Measurements from ENCODE around the gene PRRC2A. TPM values are rescaled to one million over a fixed set of nuclear protein-coding genes. Genes with fewer than 3 reads are reported as not detected.

The PRRC2A gene
- total RNA-seq, 1 donor from 2014 or later: 235 TPM

GRCh38 chr6:31631681-31632278 is 11.3 kb downstream of the PRRC2A start:
- H3K27me3 Mint-ChIP-seq: no peaks in the 10 kb centered on the region
- no peaks in the 10 kb centered on the region for H3K9me3 Mint-ChIP-seq
- no peak for DNase-seq (ENCODE audit: extremely low spot score, unreplicated experiment)
- H3K27ac Mint-ChIP-seq: no peak overlapping the region
- no peak for TF ChIP-seq CTCF (conservative IDR thresholded peaks at IDR 0.05)
- H3K4me1 Mint-ChIP-seq (ENCODE audit: unreplicated experiment): peaks cover 5% of the 10 kb centered on the region
- H3K4me3 Mint-ChIP-seq: no peak overlapping the region
- peaks cover 37% of the 10 kb centered on the region for H3K36me3 Mint-ChIP-seq

- DNase-seq (ENCODE audit: extremely low spot score, unreplicated experiment): no peak
- Mint-ChIP-seq H3K4me3 (no peak overlapping the region), H3K27ac (no peak overlapping the region), H3K27me3 (no peaks in the 10 kb centered on the region), H3K36me3 (peaks cover 32% of the 10 kb centered on the region), H3K4me1 (ENCODE audit: unreplicated experiment) (peaks cover 3% of the 10 kb centered on the region), H3K9me3 (no peaks in the 10 kb centered on the region)
- TF ChIP-seq CTCF (conservative IDR thresholded peaks at IDR 0.05): no peak
These were observed 11.9 kb downstream of the PRRC2A start for GRCh38 chr6:31632279-31632946.

GRCh38 chr6:31633447-31633846 is 12.9 kb downstream of the PRRC2A start:
- no peak for DNase-seq (ENCODE audit: extremely low spot score, unreplicated experiment)
- Mint-ChIP-seq H3K4me1 (ENCODE audit: unreplicated experiment) (no peaks in the 10 kb centered on the region), H3K9me3 (no peaks in the 10 kb centered on the region), H3K27ac (no peak overlapping the region), H3K4me3 (no peak overlapping the region), H3K27me3 (no peaks in the 10 kb centered on the region), H3K36me3 (peaks cover 23% of the 10 kb centered on the region)
- TF ChIP-seq CTCF (conservative IDR thresholded peaks at IDR 0.05): no peak

DNA sequence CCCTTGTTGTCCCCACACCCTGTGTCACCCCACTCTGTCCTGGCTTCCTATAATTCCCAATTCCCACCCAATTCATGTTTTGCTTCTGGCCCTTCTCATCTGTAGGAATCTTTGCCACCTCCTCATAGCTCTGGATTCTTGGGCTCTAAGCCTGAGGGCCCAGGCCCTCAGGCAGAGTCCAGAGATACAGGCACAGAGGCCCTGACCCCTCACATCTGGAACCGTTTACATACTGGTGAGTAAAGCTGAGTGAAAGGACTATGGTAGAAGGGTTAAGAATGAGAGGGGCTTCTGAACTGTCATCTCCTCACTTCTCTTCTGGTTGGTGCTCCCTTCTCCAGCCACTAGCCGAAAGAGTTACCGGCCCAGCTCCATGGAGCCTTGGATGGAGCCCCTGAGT is 13.6 kb downstream of the PRRC2A start:
- Mint-ChIP-seq H3K9me3 (no peaks in the 10 kb centered on the region), H3K4me3 (no peak overlapping the region), H3K36me3 (peaks cover 27% of the 10 kb centered on the region), H3K4me1 (ENCODE audit: unreplicated experiment) (no peaks in the 10 kb centered on the region), H3K27ac (no peak overlapping the region), H3K27me3 (no peaks in the 10 kb centered on the region)
- no peak for TF ChIP-seq CTCF (conservative IDR thresholded peaks at IDR 0.05)
- no peak for DNase-seq (ENCODE audit: extremely low spot score, unreplicated experiment)

DNA sequence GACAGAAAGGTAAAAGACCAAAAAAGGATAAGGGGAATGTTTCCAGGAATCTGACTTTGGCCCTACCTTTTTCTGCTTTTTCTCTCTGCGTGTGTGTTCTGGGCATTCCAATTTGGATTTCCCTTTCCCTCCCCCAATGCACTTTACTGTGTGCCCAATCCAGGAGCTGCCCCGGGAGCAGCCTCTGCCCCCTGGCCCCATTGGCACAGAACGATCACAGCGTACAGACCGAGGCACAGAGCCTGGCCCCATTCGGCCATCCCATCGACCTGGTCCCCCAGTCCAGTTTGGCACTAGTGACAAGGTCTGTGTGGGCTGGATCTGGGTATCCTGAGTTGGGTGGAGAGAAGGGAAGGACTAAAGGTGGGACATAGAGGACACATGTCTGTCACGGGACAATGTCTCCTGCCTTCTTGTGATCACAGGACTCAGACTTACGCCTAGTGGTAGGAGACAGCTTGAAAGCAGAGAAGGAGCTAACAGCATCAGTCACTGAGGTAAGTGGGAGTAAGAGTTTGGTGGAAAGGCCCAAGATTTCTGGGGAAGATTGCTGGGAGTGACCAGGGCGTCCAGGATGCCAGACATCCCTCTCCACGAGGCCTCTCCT is 14.6 kb downstream of the PRRC2A start:
- H3K27ac Mint-ChIP-seq: no peak overlapping the region
- no peaks in the 10 kb centered on the region for H3K4me1 Mint-ChIP-seq (ENCODE audit: unreplicated experiment)
- H3K27me3 Mint-ChIP-seq: no peaks in the 10 kb centered on the region
- H3K4me3 Mint-ChIP-seq: no peak overlapping the region
- H3K36me3 Mint-ChIP-seq: peaks cover 27% of the 10 kb centered on the region
- no peaks in the 10 kb centered on the region for H3K9me3 Mint-ChIP-seq
- no peak for DNase-seq (ENCODE audit: extremely low spot score, unreplicated experiment)
- no peak for TF ChIP-seq CTCF (conservative IDR thresholded peaks at IDR 0.05)

Measured in type B pancreatic cell (in vitro differentiated cells).